IMR-90 (cell line): ENCODE data around the gene MCM6. TPM values are rescaled to one million over a fixed set of nuclear protein-coding genes. Genes with fewer than 3 reads are reported as not detected.

ENCODE experiments used
- ATAC-seq: fragments of 200-7000 bp; cut with Tn5 transposase; 2 replicates; pipeline ENCODE4 v1.9.1; 2020; ENCODE audit warnings: low read depth, mild to moderate bottlenecking, moderate library complexity
- BruUV-seq: library from RNA; stranded (reverse); fragments of 400-500 nt; replicated peaks from 2 replicates; lab custom pipeline; 2021; lab: Mats Ljungman, UMichigan
- CTCF ChIA-PET: fragments of 300-600 bp; formaldehyde crosslinking; extraction: SDS; loops from one replicate; lab custom pipeline; 2021; ENCODE audit warnings: antibody characterized with exemption; lab: Yijun Ruan, JAX
- POLR2A ChIA-PET: fragments of 300-600 bp; sonication (Branson Sonifier 250); formaldehyde crosslinking; loops from one replicate; lab custom pipeline; 2022; ENCODE audit warnings: antibody characterized with exemption; ENCODE audit not compliant: unreplicated experiment; lab: Charles Lee
- DNase-seq: peaks from one replicate; pipeline ENCODE4 v3.0.0; 2013
- H2AFZ ChIP-seq: replicated peaks from 2 replicates; pipeline ENCODE3; 2013; ENCODE audit warnings: low read length, mild to moderate bottlenecking; ENCODE audit not compliant: poor library complexity
- H2AK5ac ChIP-seq: 2 replicates; pipeline ENCODE4 v1.6.1; 2013; ENCODE audit warnings: low read depth, low read length, inconsistent platforms
- H2AK9ac ChIP-seq: replicated peaks from 2 replicates; pipeline ENCODE3; 2013; ENCODE audit warnings: mild to moderate bottlenecking, low read depth, low read length, moderate library complexity; ENCODE audit not compliant: poor library complexity
- H2BK120ac ChIP-seq: 2 replicates; pipeline ENCODE4 v1.6.1; 2013; ENCODE audit warnings: low read depth, low read length, inconsistent platforms
- H2BK15ac ChIP-seq: 3 replicates; pipeline ENCODE4 v1.6.1; 2013; ENCODE audit warnings: low read depth, low read length, inconsistent platforms
- H2BK20ac ChIP-seq: 2 replicates; pipeline ENCODE4 v1.6.1; 2013; ENCODE audit warnings: low read depth, mild to moderate bottlenecking, inconsistent platforms, low read length, moderate library complexity
- H2BK5ac ChIP-seq: 2 replicates; pipeline ENCODE4 v1.6.1; 2013; ENCODE audit warnings: mild to moderate bottlenecking, low read depth, low read length, inconsistent platforms; ENCODE audit not compliant: poor library complexity, severe bottlenecking
- H3K14ac ChIP-seq: replicated peaks from 2 replicates; pipeline ENCODE4 v1.6.1; 2013; ENCODE audit warnings: low read depth, low read length, inconsistent platforms
- H3K18ac ChIP-seq: 2 replicates; pipeline ENCODE4 v1.6.1; 2013; ENCODE audit warnings: low read depth, low read length, control low read depth
- H3K23ac ChIP-seq: 2 replicates; pipeline ENCODE4 v1.6.1; 2013; ENCODE audit warnings: low read depth, low read length, inconsistent platforms
- H3K27ac ChIP-seq: 2 replicates; pipeline ENCODE4 v1.5.1; 2013; ENCODE audit warnings: mild to moderate bottlenecking, control low read depth, low read length; ENCODE audit not compliant: insufficient read depth
- H3K27me3 ChIP-seq: 2 replicates; pipeline ENCODE4 v1.6.1; 2013; ENCODE audit warnings: low read length; ENCODE audit not compliant: control insufficient read depth, insufficient read depth
- H3K36me3 ChIP-seq: 2 replicates; pipeline ENCODE4 v1.6.1; 2013; ENCODE audit warnings: low read length, mixed read lengths; ENCODE audit not compliant: control insufficient read depth, insufficient read depth
- H3K4ac ChIP-seq: 2 replicates; pipeline ENCODE4 v1.6.1; 2013; ENCODE audit warnings: low read depth, low read length, inconsistent platforms
- H3K4me1 ChIP-seq: 2 replicates; pipeline ENCODE4 v1.6.1; 2013; ENCODE audit warnings: low read length, mixed read lengths; ENCODE audit not compliant: control insufficient read depth, insufficient read depth
- H3K4me2 ChIP-seq: 2 replicates; pipeline ENCODE4 v1.6.1; 2013; ENCODE audit warnings: low read depth, mild to moderate bottlenecking, control low read depth, low read length, moderate library complexity
- H3K4me3 ChIP-seq: 2 replicates; pipeline ENCODE4 v1.5.1; 2013; ENCODE audit warnings: low read depth, mild to moderate bottlenecking, control low read depth, low read length, moderate library complexity; ENCODE audit not compliant: insufficient read depth
- H3K56ac ChIP-seq: 2 replicates; pipeline ENCODE4 v1.6.1; 2013; ENCODE audit warnings: low read length, inconsistent platforms; ENCODE audit not compliant: insufficient read depth; ENCODE audit errors: extremely low read depth
- H3K79me1 ChIP-seq, 2 experiments: 2 replicates each; pipeline ENCODE4 v1.6.1; 2013; ENCODE audit warnings: low read length in 2 of 2, inconsistent platforms in 1 of 2, low read depth in 1 of 2
- H3K9ac ChIP-seq: 2 replicates; pipeline ENCODE4 v1.6.1; 2013; ENCODE audit warnings: low read depth, low read length, control low read depth
- H3K9me1 ChIP-seq: 2 replicates; pipeline ENCODE4 v1.6.1; 2013; ENCODE audit warnings: low read length, inconsistent platforms; ENCODE audit not compliant: insufficient read depth
- H3K9me3 ChIP-seq: 2 replicates; pipeline ENCODE4 v1.6.1; 2013; ENCODE audit warnings: low read length; ENCODE audit not compliant: control insufficient read depth, insufficient read depth
- H4K20me1 ChIP-seq: 2 replicates; pipeline ENCODE4 v1.6.1; 2013; ENCODE audit warnings: low read length, inconsistent platforms; ENCODE audit not compliant: insufficient read depth
- H4K5ac ChIP-seq: 2 replicates; pipeline ENCODE4 v1.6.1; 2013; ENCODE audit warnings: mild to moderate bottlenecking, low read depth, low read length, control low read depth
- H4K8ac ChIP-seq, 2 experiments: 2 replicates each; pipeline ENCODE4 v1.6.1; 2013; ENCODE audit warnings: low read depth in 2 of 2, low read length in 2 of 2, control low read depth in 1 of 2, inconsistent platforms in 1 of 2
- H4K91ac ChIP-seq: 2 replicates; pipeline ENCODE4 v1.6.1; 2013; ENCODE audit warnings: low read depth, low read length, inconsistent platforms; ENCODE audit not compliant: insufficient read depth
- BHLHE40 ChIP-seq: fragments of 150-350 bp; IDR thresholded peaks from 2 replicates; pipeline ENCODE4 v1.6.1; 2016; ENCODE audit warnings: mild to moderate bottlenecking, low read depth, low read length
- CEBPB ChIP-seq: IDR thresholded peaks from 2 replicates; pipeline ENCODE4 v1.6.1; 2012; ENCODE audit warnings: low read depth, low read length, improper control_type of control experiment
- CHD1 ChIP-seq: IDR thresholded peaks from 2 replicates; pipeline ENCODE4 v1.6.1; 2012; ENCODE audit warnings: low read depth, low read length, improper control_type of control experiment
- CTCF ChIP-seq: conservative IDR thresholded peaks from 2 replicates; pipeline ENCODE4 v1.5.1; 2012; ENCODE audit warnings: mild to moderate bottlenecking, low read depth, low read length, improper control_type of control experiment
- ELK1 ChIP-seq: fragments of 150-350 bp; IDR thresholded peaks from 2 replicates; pipeline ENCODE4 v1.6.1; 2016; ENCODE audit warnings: low read depth, mild to moderate bottlenecking, low read length, moderate library complexity, borderline replicate concordance
- FOS ChIP-seq: fragments of 150-350 bp; IDR thresholded peaks from 2 replicates; pipeline ENCODE4 v1.6.1; 2016; ENCODE audit warnings: low read depth, low read length
- NFE2L2 ChIP-seq: fragments of 150-350 bp; IDR thresholded peaks from 2 replicates; pipeline ENCODE4 v1.6.1; 2016; ENCODE audit warnings: low read depth, mild to moderate bottlenecking, low read length
- RCOR1 ChIP-seq: IDR thresholded peaks from 2 replicates; pipeline ENCODE4 v1.6.1; 2012; ENCODE audit warnings: mild to moderate bottlenecking, low read length, improper control_type of control experiment; ENCODE audit not compliant: insufficient replicate concordance
- SMC3 ChIP-seq: fragments of 150-350 bp; IDR thresholded peaks from 2 replicates; pipeline ENCODE4 v1.6.1; 2016; ENCODE audit warnings: low read depth, mild to moderate bottlenecking, antibody characterized with exemption, low read length, moderate library complexity
- USF2 ChIP-seq: fragments of 150-350 bp; IDR thresholded peaks from 2 replicates; pipeline ENCODE4 v1.6.1; 2017; ENCODE audit warnings: mild to moderate bottlenecking, antibody characterized with exemption, low read length, low read depth
- WGBS, 2 experiments: methylation state at CpG; one replicate each; pipeline versions ENCODE4 v1.1.5 to v1.1.7; 2013; ENCODE audit warnings: missing lambda C conversion rate in 2 of 2; ENCODE audit not compliant: insufficient read length in 1 of 2; ENCODE audit errors: extremely low coverage in 2 of 2; 5-methylcytosine and 5-hydroxymethylcytosine counted together
- dilution Hi-C: fragments of 300-500 bp; cut with HindIII; formaldehyde crosslinking; loops from one replicate; pipeline ENCODE4 v1.14.3; 2018; ENCODE audit warnings: low sequenced_read_pairs; ENCODE audit not compliant: unreplicated experiment
- in situ Hi-C: fragments of 300-500 bp; cut with MboI; formaldehyde crosslinking; loops from 3 replicates; pipeline ENCODE4 v1.14.3; 2019; ENCODE audit warnings: low sequenced_read_pairs, inconsistent platforms, mixed read lengths
- intact Hi-C: fragments of 100-400 bp; cut with micrococcal nuclease; formaldehyde crosslinking; loops from 2 replicates; pipeline ENCODE4 v1.10.0; 2022
- polyA plus RNA-seq, 3 experiments: library from polyadenylated mRNA; depleted of rRNA; stranded (reverse); fragments of >200 nt; gene quantifications; 2 replicates each; pipeline ENCODE4 v1.2.3, GENCODE V29; 2012; ENCODE audit warnings: low replicate concordance in 1 of 3
- total RNA-seq: library from RNA; depleted of rRNA; stranded (reverse); fragments of >200 nt; gene quantifications from 2 replicates; pipeline ENCODE4 v1.2.3, GENCODE V29; 2012

MCM6 gene
- total and polyA plus RNA-seq, 2 of the 4 experiments (the other 2 are of a cell fraction), result 21.4 to 29.6 TPM

GRCh38 chr2:135870571-135870970, 5.7 kb downstream of the MCM6 start:
- no peak overlapping the region for H3K18ac ChIP-seq
- H3K4me3 ChIP-seq, result no peak overlapping the region
- no peak overlapping the region for H2BK20ac ChIP-seq
- no peak overlapping the region for H3K14ac ChIP-seq
- no peak overlapping the region for H4K5ac ChIP-seq
- no peak overlapping the region for H2AFZ ChIP-seq
- DNase-seq, result no peak
- no peak overlapping the region for H2BK120ac ChIP-seq
- H3K27me3 ChIP-seq, result no peaks in the 10 kb centered on the region
- no CpG with 5 or more reads among the region's 1 CpG for WGBS, 2 experiments
- H3K4ac ChIP-seq, result no peak overlapping the region
- no peaks in the 10 kb centered on the region for H3K9me3 ChIP-seq
- peaks cover 4% of the 10 kb centered on the region; the same call in 1 of the 2 replicates for H3K4me1 ChIP-seq
- TF ChIP-seq CHD1 (no peak), CEBPB (no peak), ELK1 (no peak), USF2 (no peak), SMC3 (no peak), CTCF (no peak), NFE2L2 (no peak), RCOR1 (no peak), FOS (no peak), BHLHE40 (no peak)
- intact Hi-C loops (no loop called here), dilution Hi-C loops (no loop called here), in situ Hi-C loops (no loop called here)
- no TSS peak for BruUV-seq
- ATAC-seq, result no peak
- no peaks in the 10 kb centered on the region for H4K20me1 ChIP-seq
- ChIA-PET POLR2A (no interaction called here), CTCF (no interaction called here)
- no peak overlapping the region for H2AK5ac ChIP-seq
- no peak overlapping the region for H3K27ac ChIP-seq
- H4K8ac ChIP-seq, result no peak overlapping the region
- H3K9ac ChIP-seq, result no peak overlapping the region
- H3K56ac ChIP-seq, result no peak overlapping the region
- no peak overlapping the region for H4K91ac ChIP-seq
- H3K23ac ChIP-seq, result no peak overlapping the region
- peaks cover 2 to 23% of the 10 kb centered on the region in 2 experiments for H3K79me1 ChIP-seq
- H3K36me3 ChIP-seq, result peaks cover 15% of the 10 kb centered on the region
- no peak overlapping the region for H2AK9ac ChIP-seq
- no peak overlapping the region for H2BK5ac ChIP-seq
- H3K4me2 ChIP-seq, result no peak overlapping the region
- no peaks in the 10 kb centered on the region for H3K9me1 ChIP-seq
- no peak overlapping the region for H2BK15ac ChIP-seq
